Measurements from ENCODE around the gene DIP2A.

DNA sequence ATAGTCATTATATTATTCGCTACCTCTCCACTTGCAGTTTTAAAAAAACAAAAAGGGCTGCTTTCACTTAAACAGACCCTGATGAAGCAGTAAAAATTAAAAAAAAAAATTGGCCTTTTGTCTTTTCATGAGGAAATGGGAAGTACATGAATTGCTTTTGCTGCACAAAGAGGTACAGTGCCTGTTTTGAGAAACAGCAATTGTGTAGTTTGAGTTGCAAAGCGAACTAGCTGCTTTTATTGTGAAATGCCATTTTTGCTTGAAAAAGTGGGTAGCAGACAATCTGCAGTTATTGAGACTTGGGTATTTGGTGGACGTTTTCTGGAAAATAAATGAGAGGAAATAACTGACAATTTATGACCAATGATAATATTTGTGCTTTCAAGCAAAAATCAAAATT lies 7.0 kb downstream of the DIP2A start:
- TF ChIP-seq, protein P1, sequence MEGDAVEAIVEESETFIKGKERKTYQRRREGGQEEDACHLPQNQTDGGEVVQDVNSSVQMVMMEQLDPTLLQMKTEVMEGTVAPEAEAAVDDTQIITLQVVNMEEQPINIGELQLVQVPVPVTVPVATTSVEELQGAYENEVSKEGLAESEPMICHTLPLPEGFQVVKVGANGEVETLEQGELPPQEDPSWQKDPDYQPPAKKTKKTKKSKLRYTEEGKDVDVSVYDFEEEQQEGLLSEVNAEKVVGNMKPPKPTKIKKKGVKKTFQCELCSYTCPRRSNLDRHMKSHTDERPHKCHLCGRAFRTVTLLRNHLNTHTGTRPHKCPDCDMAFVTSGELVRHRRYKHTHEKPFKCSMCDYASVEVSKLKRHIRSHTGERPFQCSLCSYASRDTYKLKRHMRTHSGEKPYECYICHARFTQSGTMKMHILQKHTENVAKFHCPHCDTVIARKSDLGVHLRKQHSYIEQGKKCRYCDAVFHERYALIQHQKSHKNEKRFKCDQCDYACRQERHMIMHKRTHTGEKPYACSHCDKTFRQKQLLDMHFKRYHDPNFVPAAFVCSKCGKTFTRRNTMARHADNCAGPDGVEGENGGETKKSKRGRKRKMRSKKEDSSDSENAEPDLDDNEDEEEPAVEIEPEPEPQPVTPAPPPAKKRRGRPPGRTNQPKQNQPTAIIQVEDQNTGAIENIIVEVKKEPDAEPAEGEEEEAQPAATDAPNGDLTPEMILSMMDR (IDR thresholded peaks at IDR 0.05): no peak
- TF ChIP-seq POLR2A (IDR thresholded peaks at IDR 0.05) (no peak), POLR2AphosphoS5 (IDR thresholded peaks at IDR 0.05) (no peak)

Measured in suprapubic skin (tissue), 4 donors.